Measurements from ENCODE around the gene MEG3. TPM values are rescaled to one million over a fixed set of nuclear protein-coding genes. Genes with fewer than 3 reads are reported as not detected.

The MEG3 gene
- total and polyA plus RNA-seq, 9 of the 15 experiments (the other 6 are each of a cell fraction or from before 2014, with no cell fraction given): 0.10 to 5.3 (median 1.0) TPM; not detected in 1

- TF ChIP-seq, protein P1, sequence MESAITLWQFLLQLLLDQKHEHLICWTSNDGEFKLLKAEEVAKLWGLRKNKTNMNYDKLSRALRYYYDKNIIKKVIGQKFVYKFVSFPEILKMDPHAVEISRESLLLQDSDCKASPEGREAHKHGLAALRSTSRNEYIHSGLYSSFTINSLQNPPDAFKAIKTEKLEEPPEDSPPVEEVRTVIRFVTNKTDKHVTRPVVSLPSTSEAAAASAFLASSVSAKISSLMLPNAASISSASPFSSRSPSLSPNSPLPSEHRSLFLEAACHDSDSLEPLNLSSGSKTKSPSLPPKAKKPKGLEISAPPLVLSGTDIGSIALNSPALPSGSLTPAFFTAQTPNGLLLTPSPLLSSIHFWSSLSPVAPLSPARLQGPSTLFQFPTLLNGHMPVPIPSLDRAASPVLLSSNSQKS (CRISPR knock-in tag; IDR thresholded peaks at IDR 0.05): no peak
- TF ChIP-seq, protein P2, sequence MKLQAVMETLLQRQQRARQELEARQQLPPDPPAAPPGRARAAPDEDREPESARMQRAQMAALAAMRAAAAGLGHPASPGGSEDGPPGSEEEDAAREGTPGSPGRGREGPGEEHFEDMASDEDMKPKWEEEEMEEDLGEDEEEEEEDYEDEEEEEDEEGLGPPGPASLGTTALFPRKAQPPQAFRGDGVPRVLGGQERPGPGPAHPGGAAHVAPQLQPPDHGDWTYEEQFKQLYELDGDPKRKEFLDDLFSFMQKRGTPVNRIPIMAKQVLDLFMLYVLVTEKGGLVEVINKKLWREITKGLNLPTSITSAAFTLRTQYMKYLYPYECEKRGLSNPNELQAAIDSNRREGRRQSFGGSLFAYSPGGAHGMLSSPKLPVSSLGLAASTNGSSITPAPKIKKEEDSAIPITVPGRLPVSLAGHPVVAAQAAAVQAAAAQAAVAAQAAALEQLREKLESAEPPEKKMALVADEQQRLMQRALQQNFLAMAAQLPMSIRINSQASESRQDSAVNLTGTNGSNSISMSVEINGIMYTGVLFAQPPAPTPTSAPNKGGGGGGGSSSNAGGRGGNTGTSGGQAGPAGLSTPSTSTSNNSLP (IDR thresholded peaks at IDR 0.05; ENCODE audit: borderline replicate concordance, low read depth, low read length): no peak
- TF ChIP-seq FOS (IDR thresholded peaks at IDR 0.05; ENCODE audit: extremely low read depth, insufficient read length) (no peak), SFPQ (IDR thresholded peaks at IDR 0.05; ENCODE audit: low read depth, low read length) (no peak), MNT (conservative IDR thresholded peaks at IDR 0.05) (no peak), MYNN (IDR thresholded peaks at IDR 0.05) (no peak), MYNN (CRISPR knock-in tag; IDR thresholded peaks at IDR 0.05) (no peak), TSHZ1 (CRISPR knock-in tag; IDR thresholded peaks at IDR 0.05) (no peak)
These were observed 79.2 kb downstream of the MEG3 start (continued) for GRCh38 chr14:100905166-100905565.

Measured in K562 (cell line).